ENCODE data around the gene RANBP6. TPM values are rescaled to one million over a fixed set of nuclear protein-coding genes. Genes with fewer than 3 reads are reported as not detected.

RANBP6 gene
- polyA plus RNA-seq, 1 of the 3 experiments (the other 2 are of a cell fraction): 4.1 TPM

DNA sequence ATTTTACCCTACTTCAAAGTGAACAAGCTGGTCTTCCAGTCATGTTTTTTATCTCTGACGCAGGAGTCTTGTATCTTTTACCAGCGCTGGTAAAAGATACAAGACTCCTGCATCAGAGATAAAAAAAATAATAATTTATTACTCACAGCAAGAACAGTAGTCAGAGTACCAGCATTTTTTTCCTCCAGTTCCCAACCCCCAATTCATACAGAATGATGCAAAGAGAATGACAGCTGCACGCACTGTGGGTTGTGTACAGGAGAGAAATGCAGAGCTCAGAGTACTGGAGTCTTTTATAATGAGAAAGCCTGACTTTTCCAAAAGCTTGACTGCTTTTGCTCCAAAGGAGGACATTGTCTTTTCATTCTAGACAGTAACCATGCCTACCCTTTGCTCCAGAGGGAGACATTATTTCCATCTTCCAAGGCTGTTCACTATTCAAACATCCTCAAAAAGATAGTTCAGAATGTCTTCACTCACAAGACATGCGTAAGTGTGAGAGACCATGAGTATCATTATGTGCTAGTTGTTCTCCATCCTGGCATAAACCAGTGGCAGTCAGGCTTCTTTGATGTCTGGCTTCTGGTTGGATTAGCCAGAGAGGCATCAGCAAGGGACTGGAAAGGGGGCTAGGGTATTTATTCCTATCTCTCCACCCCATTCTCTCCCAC, 14.3 kb upstream of the RANBP6 start:
- Histone ChIP-seq H2AFZ (ENCODE audit: low read depth) (no peak overlapping the region), H3F3A (replicated peaks; ENCODE audit: insufficient read depth) (no peaks in the 10 kb centered on the region), H3K4me2 (no peak overlapping the region), H3K36me3 (replicated peaks in 1 of 2; ENCODE audit: control insufficient read depth in 1 of 2, insufficient read depth in 2 of 2, low read length in 1 of 2) (no peaks in the 10 kb centered on the region), H3K27ac (ENCODE audit: low read depth in 2 of 2, low read length in 1 of 2) (no peak overlapping the region), H4K20me1 (ENCODE audit: insufficient read depth) (no peaks in the 10 kb centered on the region), H3K79me2 (ENCODE audit: insufficient read depth) (no peaks in the 10 kb centered on the region), H3K9ac (no peak overlapping the region), H3K9me2 (no peaks in the 10 kb centered on the region), H3K4me1 (ENCODE audit: control insufficient read depth in 1 of 2, insufficient read depth in 2 of 2, low read depth in 1 of 2, low read length in 1 of 2) (no peaks in the 10 kb centered on the region; a peak in 1 of 4 replicates), H3K27me3 (ENCODE audit: insufficient read depth) (peaks cover 8% of the 10 kb centered on the region; the same call in 1 of the 2 replicates), H3K4me3 (ENCODE audit: low read depth in 2 of 2, low read length in 1 of 2) (no peak overlapping the region), H3K9me3 (no peaks in the 10 kb centered on the region)
- 54% methylated on average over 4 of the region's 4 CpGs for WGBS (ENCODE audit: low lambda C conversion rate)
- POLR2A ChIA-PET: no interaction called here
- DNase-seq: no peak
- CTCF ChIA-PET: interaction anchor here (1.2 to 1.5 kb wide), 2 partner anchors 24 to 143 kb away, joined by 4 to 5 read pairs; no protein-coding TSS in a partner anchor
- TF ChIP-seq RAD21 (IDR thresholded peaks at IDR 0.05; ENCODE audit: low read length): no peak
- TF ChIP-seq FOSL2 (IDR thresholded peaks at IDR 0.05; ENCODE audit: borderline replicate concordance, low read depth): no peak
- TF ChIP-seq, protein P1, sequence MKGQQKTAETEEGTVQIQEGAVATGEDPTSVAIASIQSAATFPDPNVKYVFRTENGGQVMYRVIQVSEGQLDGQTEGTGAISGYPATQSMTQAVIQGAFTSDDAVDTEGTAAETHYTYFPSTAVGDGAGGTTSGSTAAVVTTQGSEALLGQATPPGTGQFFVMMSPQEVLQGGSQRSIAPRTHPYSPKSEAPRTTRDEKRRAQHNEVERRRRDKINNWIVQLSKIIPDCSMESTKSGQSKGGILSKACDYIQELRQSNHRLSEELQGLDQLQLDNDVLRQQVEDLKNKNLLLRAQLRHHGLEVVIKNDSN (IDR thresholded peaks at IDR 0.05; ENCODE audit: borderline replicate concordance, low read depth): no peak
- TF ChIP-seq ELF1 (IDR thresholded peaks at IDR 0.05): no peak
- no peak for TF ChIP-seq NFIC (IDR thresholded peaks at IDR 0.05; ENCODE audit: borderline replicate concordance)
- TF ChIP-seq SMC3 (IDR thresholded peaks at IDR 0.05; ENCODE audit: low read depth, low read length): no peak
- TF ChIP-seq RCOR1 (IDR thresholded peaks at IDR 0.05; ENCODE audit: low read length): no peak
- no peak for TF ChIP-seq CHD2 (IDR thresholded peaks at IDR 0.05; ENCODE audit: low read length, partially characterized antibody)
- TF ChIP-seq MXI1 (IDR thresholded peaks at IDR 0.05; ENCODE audit: low read depth, low read length): no peak
- TF ChIP-seq, protein P2, sequence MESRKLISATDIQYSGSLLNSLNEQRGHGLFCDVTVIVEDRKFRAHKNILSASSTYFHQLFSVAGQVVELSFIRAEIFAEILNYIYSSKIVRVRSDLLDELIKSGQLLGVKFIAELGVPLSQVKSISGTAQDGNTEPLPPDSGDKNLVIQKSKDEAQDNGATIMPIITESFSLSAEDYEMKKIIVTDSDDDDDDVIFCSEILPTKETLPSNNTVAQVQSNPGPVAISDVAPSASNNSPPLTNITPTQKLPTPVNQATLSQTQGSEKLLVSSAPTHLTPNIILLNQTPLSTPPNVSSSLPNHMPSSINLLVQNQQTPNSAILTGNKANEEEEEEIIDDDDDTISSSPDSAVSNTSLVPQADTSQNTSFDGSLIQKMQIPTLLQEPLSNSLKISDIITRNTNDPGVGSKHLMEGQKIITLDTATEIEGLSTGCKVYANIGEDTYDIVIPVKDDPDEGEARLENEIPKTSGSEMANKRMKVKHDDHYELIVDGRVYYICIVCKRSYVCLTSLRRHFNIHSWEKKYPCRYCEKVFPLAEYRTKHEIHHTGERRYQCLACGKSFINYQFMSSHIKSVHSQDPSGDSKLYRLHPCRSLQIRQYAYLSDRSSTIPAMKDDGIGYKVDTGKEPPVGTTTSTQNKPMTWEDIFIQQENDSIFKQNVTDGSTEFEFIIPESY (IDR thresholded peaks at IDR 0.05; ENCODE audit: borderline replicate concordance, low read depth): no peak
- TF ChIP-seq EP300 (IDR thresholded peaks at IDR 0.05; ENCODE audit: borderline replicate concordance in 1 of 2, low read depth in 1 of 2, low read length in 1 of 2): no peak
- TF ChIP-seq GABPA (IDR thresholded peaks at IDR 0.05; ENCODE audit: low read depth): no peak
- TF ChIP-seq TEAD4 (IDR thresholded peaks at IDR 0.05; ENCODE audit: borderline replicate concordance, insufficient read depth): no peak
- TF ChIP-seq EZH2phosphoT487 (IDR thresholded peaks at IDR 0.05; ENCODE audit: borderline replicate concordance, low read depth): no peak
- no peak for TF ChIP-seq POLR2AphosphoS5 (IDR thresholded peaks at IDR 0.05; ENCODE audit: low read depth, low read length)
- TF ChIP-seq CTCF (IDR thresholded peaks at IDR 0.05): no peak
- no peak for TF ChIP-seq FOXJ3 (CRISPR knock-in tag; IDR thresholded peaks at IDR 0.05)
- no peak for TF ChIP-seq GATA2 (CRISPR knock-in tag; IDR thresholded peaks at IDR 0.05)
- TF ChIP-seq, protein P3, sequence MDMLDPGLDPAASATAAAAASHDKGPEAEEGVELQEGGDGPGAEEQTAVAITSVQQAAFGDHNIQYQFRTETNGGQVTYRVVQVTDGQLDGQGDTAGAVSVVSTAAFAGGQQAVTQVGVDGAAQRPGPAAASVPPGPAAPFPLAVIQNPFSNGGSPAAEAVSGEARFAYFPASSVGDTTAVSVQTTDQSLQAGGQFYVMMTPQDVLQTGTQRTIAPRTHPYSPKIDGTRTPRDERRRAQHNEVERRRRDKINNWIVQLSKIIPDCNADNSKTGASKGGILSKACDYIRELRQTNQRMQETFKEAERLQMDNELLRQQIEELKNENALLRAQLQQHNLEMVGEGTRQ (IDR thresholded peaks at IDR 0.05; ENCODE audit: borderline replicate concordance, low read depth, low read length): no peak
- no peak for TF ChIP-seq FOXM1 (IDR thresholded peaks at IDR 0.05; ENCODE audit: low read depth)
